Measurements from ENCODE around the gene PCDHGA9.

DNA sequence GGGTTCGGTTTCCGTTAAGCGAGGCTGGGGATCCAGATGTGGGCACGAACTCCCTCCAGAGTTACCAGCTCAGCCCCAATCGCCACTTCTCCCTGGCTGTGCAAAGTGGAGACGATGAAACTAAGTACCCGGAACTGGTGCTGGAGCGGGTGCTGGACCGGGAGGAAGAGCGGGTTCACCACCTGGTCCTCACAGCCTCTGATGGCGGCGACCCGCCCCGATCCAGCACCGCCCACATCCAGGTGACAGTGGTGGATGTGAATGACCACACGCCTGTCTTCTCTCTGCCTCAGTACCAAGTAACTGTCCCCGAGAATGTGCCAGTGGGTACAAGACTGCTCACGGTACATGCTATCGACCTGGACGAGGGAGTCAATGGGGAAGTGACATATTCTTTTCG, 19.2 kb upstream of the PCDHGA9 start:
- TF ChIP-seq, protein P1, sequence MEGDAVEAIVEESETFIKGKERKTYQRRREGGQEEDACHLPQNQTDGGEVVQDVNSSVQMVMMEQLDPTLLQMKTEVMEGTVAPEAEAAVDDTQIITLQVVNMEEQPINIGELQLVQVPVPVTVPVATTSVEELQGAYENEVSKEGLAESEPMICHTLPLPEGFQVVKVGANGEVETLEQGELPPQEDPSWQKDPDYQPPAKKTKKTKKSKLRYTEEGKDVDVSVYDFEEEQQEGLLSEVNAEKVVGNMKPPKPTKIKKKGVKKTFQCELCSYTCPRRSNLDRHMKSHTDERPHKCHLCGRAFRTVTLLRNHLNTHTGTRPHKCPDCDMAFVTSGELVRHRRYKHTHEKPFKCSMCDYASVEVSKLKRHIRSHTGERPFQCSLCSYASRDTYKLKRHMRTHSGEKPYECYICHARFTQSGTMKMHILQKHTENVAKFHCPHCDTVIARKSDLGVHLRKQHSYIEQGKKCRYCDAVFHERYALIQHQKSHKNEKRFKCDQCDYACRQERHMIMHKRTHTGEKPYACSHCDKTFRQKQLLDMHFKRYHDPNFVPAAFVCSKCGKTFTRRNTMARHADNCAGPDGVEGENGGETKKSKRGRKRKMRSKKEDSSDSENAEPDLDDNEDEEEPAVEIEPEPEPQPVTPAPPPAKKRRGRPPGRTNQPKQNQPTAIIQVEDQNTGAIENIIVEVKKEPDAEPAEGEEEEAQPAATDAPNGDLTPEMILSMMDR (conservative IDR thresholded peaks at IDR 0.05): no peak
- no peak for TF ChIP-seq ZFX (IDR thresholded peaks at IDR 0.05)

Measured in C4-2B (cell line).